Measurements from ENCODE around the gene STK35. TPM values are rescaled to one million over a fixed set of nuclear protein-coding genes. Genes with fewer than 3 reads are reported as not detected.
A peak's percentile ranks its signal among the peaks of the same experiment; 100 is the strongest.
"Not testable (repeated sequence)": the region's sequence is repeated elsewhere in the genome, so short reads cannot be mapped to it uniquely, and the experiment has no call there.

STK35 gene
- total RNA-seq, 2 donors from 2014 or later, result 22.4 to 24.3 TPM

GRCh38 chr20:2163757-2164156 lies 62.1 kb downstream of the STK35 start:
- H3K36me3 Mint-ChIP-seq (ENCODE audit: insufficient read depth in 2 of 2), result no peaks in the 10 kb centered on the region
- no peaks in the 10 kb centered on the region for H3K27me3 Mint-ChIP-seq (ENCODE audit: low read depth)
- DNase-seq (no peak), ATAC-seq (replicated peaks in 1 of 2) (no peak)
- no peak overlapping the region for H3K4me3 Mint-ChIP-seq
- H3K27ac Mint-ChIP-seq, result no peak overlapping the region
- H3K9me3 Mint-ChIP-seq, result no peaks in the 10 kb centered on the region
- no peaks in the 10 kb centered on the region for H3K4me1 Mint-ChIP-seq (ENCODE audit: low read depth)

GRCh38 chr20:2164421-2164820 lies 62.8 kb downstream of the STK35 start:
- no peaks in the 10 kb centered on the region for H3K36me3 Mint-ChIP-seq (ENCODE audit: insufficient read depth in 2 of 2)

GRCh38 chr20:2164966-2165365 lies 63.3 kb downstream of the STK35 start:
- Mint-ChIP-seq H3K27me3 (ENCODE audit: low read depth) (no peaks in the 10 kb centered on the region), H3K27ac (no peak overlapping the region), H3K36me3 (ENCODE audit: insufficient read depth in 2 of 2) (no peaks in the 10 kb centered on the region), H3K9me3 (no peaks in the 10 kb centered on the region), H3K4me1 (ENCODE audit: low read depth) (no peaks in the 10 kb centered on the region), H3K4me3 (no peak overlapping the region)
- no peak for DNase-seq
- ATAC-seq (replicated peaks in 1 of 2), result no peak

More at GRCh38 chr20:2164421-2164820, 62.8 kb downstream of the STK35 start:
- H3K4me3 Mint-ChIP-seq, result no peak overlapping the region
- ATAC-seq (replicated peaks in 1 of 2) (no peak), DNase-seq (no peak)
- no peaks in the 10 kb centered on the region for H3K4me1 Mint-ChIP-seq (ENCODE audit: low read depth)
- no peaks in the 10 kb centered on the region for H3K9me3 Mint-ChIP-seq
- no peaks in the 10 kb centered on the region for H3K27me3 Mint-ChIP-seq (ENCODE audit: low read depth)
- H3K27ac Mint-ChIP-seq, result no peak overlapping the region

- H3K4me1 Mint-ChIP-seq (ENCODE audit: low read depth), result no peaks in the 10 kb centered on the region
- H3K4me3 Mint-ChIP-seq, result no peak overlapping the region
- DNase-seq (no peak), ATAC-seq (replicated peaks in 1 of 2) (no peak)
- no peaks in the 10 kb centered on the region for H3K9me3 Mint-ChIP-seq
- H3K36me3 Mint-ChIP-seq (ENCODE audit: insufficient read depth in 2 of 2), result no peaks in the 10 kb centered on the region
- H3K27ac Mint-ChIP-seq, result no peak overlapping the region
- peaks cover 4% of the 10 kb centered on the region for H3K27me3 Mint-ChIP-seq (ENCODE audit: low read depth)
Observed at GRCh38 chr20:2165871-2166270, 64.2 kb downstream of the STK35 start.

GRCh38 chr20:2167112-2167511 lies 65.5 kb downstream of the STK35 start:
- Mint-ChIP-seq H3K4me1 (ENCODE audit: low read depth) (no peaks in the 10 kb centered on the region), H3K36me3 (ENCODE audit: insufficient read depth in 2 of 2) (peaks cover 0 to 1% of the 10 kb centered on the region in 2 donors), H3K27me3 (ENCODE audit: low read depth) (peaks cover 14% of the 10 kb centered on the region), H3K4me3 (no peak overlapping the region), H3K9me3 (no peaks in the 10 kb centered on the region), H3K27ac (no peak overlapping the region)
- DNase-seq, result no peak
- no peak for ATAC-seq (replicated peaks in 1 of 2)

GRCh38 chr20:2168946-2169345 lies 67.3 kb downstream of the STK35 start:
- Mint-ChIP-seq H3K27ac (no peak overlapping the region), H3K9me3 (no peaks in the 10 kb centered on the region), H3K27me3 (ENCODE audit: low read depth) (peaks cover 20% of the 10 kb centered on the region), H3K4me3 (no peak overlapping the region), H3K36me3 (ENCODE audit: insufficient read depth in 2 of 2) (peaks cover 0 to 1% of the 10 kb centered on the region in 2 donors), H3K4me1 (ENCODE audit: low read depth) (no peaks in the 10 kb centered on the region)
- no peak for ATAC-seq (replicated peaks in 1 of 2)
- no peak for DNase-seq

- peaks cover 0 to 1% of the 10 kb centered on the region in 2 donors for H3K36me3 Mint-ChIP-seq (ENCODE audit: insufficient read depth in 2 of 2)
- no peaks in the 10 kb centered on the region for H3K9me3 Mint-ChIP-seq
- DNase-seq, result no peak
- peaks cover 20% of the 10 kb centered on the region for H3K27me3 Mint-ChIP-seq (ENCODE audit: low read depth)
- H3K4me3 Mint-ChIP-seq, result no peak overlapping the region
- no peak for ATAC-seq (replicated peaks in 1 of 2)
- no peak overlapping the region for H3K27ac Mint-ChIP-seq
- H3K4me1 Mint-ChIP-seq (ENCODE audit: low read depth), result no peaks in the 10 kb centered on the region
Observed at GRCh38 chr20:2169456-2170088, 67.9 kb downstream of the STK35 start.

- no peak overlapping the region for H3K27ac Mint-ChIP-seq
- H3K36me3 Mint-ChIP-seq (ENCODE audit: insufficient read depth in 2 of 2), result peaks cover 0 to 1% of the 10 kb centered on the region in 2 donors
- no peak for ATAC-seq (replicated peaks in 1 of 2)
Observed at GRCh38 chr20:2170404-2170803, 68.8 kb downstream of the STK35 start.

GRCh38 chr20:2171266-2171790 lies 69.7 kb downstream of the STK35 start:
- DNase-seq, result no peak
- Mint-ChIP-seq H3K4me3 (no peak overlapping the region), H3K36me3 (ENCODE audit: insufficient read depth in 2 of 2) (peaks cover 0 to 1% of the 10 kb centered on the region in 2 donors), H3K27me3 (ENCODE audit: low read depth) (peaks cover 20% of the 10 kb centered on the region), H3K27ac (no peak overlapping the region), H3K9me3 (no peaks in the 10 kb centered on the region), H3K4me1 (ENCODE audit: low read depth) (no peaks in the 10 kb centered on the region)
- no peak for ATAC-seq (replicated peaks in 1 of 2)

More at GRCh38 chr20:2170404-2170803, 68.8 kb downstream of the STK35 start:
- H3K4me1 Mint-ChIP-seq (ENCODE audit: low read depth), result no peaks in the 10 kb centered on the region
- H3K27me3 Mint-ChIP-seq (ENCODE audit: low read depth), result peaks cover 20% of the 10 kb centered on the region
- no peak overlapping the region for H3K4me3 Mint-ChIP-seq
- DNase-seq, result no peak
- no peaks in the 10 kb centered on the region for H3K9me3 Mint-ChIP-seq

GRCh38 chr20:2171840-2172239 lies 70.2 kb downstream of the STK35 start:
- H3K4me1 Mint-ChIP-seq (ENCODE audit: low read depth); H3K9me3 Mint-ChIP-seq; H3K27ac Mint-ChIP-seq; H3K36me3 Mint-ChIP-seq (ENCODE audit: insufficient read depth in 2 of 2); DNase-seq; H3K4me3 Mint-ChIP-seq; ATAC-seq (replicated peaks in 1 of 2): not testable (repeated sequence)
- peaks cover 20% of the 10 kb centered on the region for H3K27me3 Mint-ChIP-seq (ENCODE audit: low read depth)

- H3K27ac Mint-ChIP-seq, result no peak overlapping the region
- H3K9me3 Mint-ChIP-seq, result no peaks in the 10 kb centered on the region
- peaks cover 20% of the 10 kb centered on the region for H3K27me3 Mint-ChIP-seq (ENCODE audit: low read depth)
- DNase-seq (peak; percentile 63 to 70), ATAC-seq (replicated peaks in 1 of 2) (peak; percentile 65 to 71)
- H3K4me3 Mint-ChIP-seq, result no peak overlapping the region
- peaks cover 0 to 1% of the 10 kb centered on the region in 2 donors for H3K36me3 Mint-ChIP-seq (ENCODE audit: insufficient read depth in 2 of 2)
- H3K4me1 Mint-ChIP-seq (ENCODE audit: low read depth), result no peaks in the 10 kb centered on the region
Observed at GRCh38 chr20:2172305-2173175, 70.9 kb downstream of the STK35 start.

GRCh38 chr20:2173186-2173585 lies 71.6 kb downstream of the STK35 start:
- Mint-ChIP-seq H3K4me3 (no peak overlapping the region), H3K9me3 (no peaks in the 10 kb centered on the region), H3K36me3 (ENCODE audit: insufficient read depth in 2 of 2) (peaks cover 0 to 1% of the 10 kb centered on the region in 2 donors), H3K4me1 (ENCODE audit: low read depth) (no peaks in the 10 kb centered on the region), H3K27ac (no peak overlapping the region), H3K27me3 (ENCODE audit: low read depth) (peaks cover 20% of the 10 kb centered on the region)
- no peak for ATAC-seq (replicated peaks in 1 of 2)
- DNase-seq, result no peak

GRCh38 chr20:2174067-2174466 lies 72.4 kb downstream of the STK35 start:
- no peak overlapping the region for H3K27ac Mint-ChIP-seq
- no peak for DNase-seq
- peaks cover 0 to 1% of the 10 kb centered on the region in 2 donors for H3K36me3 Mint-ChIP-seq (ENCODE audit: insufficient read depth in 2 of 2)
- H3K4me3 Mint-ChIP-seq, result no peak overlapping the region
- ATAC-seq (replicated peaks in 1 of 2), result no peak
- no peaks in the 10 kb centered on the region for H3K4me1 Mint-ChIP-seq (ENCODE audit: low read depth)
- no peaks in the 10 kb centered on the region for H3K9me3 Mint-ChIP-seq
- peaks cover 20% of the 10 kb centered on the region for H3K27me3 Mint-ChIP-seq (ENCODE audit: low read depth)
